Kasumi-1 (cell line): ENCODE results near the gene VSTM5.
"Not testable (repeated sequence)": the region's sequence is repeated elsewhere in the genome, so short reads cannot be mapped to it uniquely, and the experiment has no call there.

ENCODE experiments used
- DNase-seq, 2 experiments: peaks; one replicate each; lab custom pipeline; 2025; lab: John Stamatoyannopoulos, UW

VSTM5 gene

GRCh38 chr11:93796441-93797231, 53.8 kb downstream of the VSTM5 start:
- DNase-seq: no peak

GRCh38 chr11:93791493-93791892, 58.9 kb downstream of the VSTM5 start:
- DNase-seq: no peak

- no peak for DNase-seq
Measured at GRCh38 chr11:93784935-93785360, 65.5 kb downstream of the VSTM5 start.

GRCh38 chr11:93784145-93784934, 66.1 kb downstream of the VSTM5 start, which contains the start of gene MED17:
Gene MED17 (plus strand): TSS chr11:93784282. CDS start chr11:93784514, 232 bp downstream.
- peak; percentile 95 for DNase-seq

GRCh38 chr11:93783765-93784144, 66.7 kb downstream of the VSTM5 start:
- DNase-seq: no peak

- no peak for DNase-seq
Measured at GRCh38 chr11:93783362-93783761, 67.1 kb downstream of the VSTM5 start.

- peak in 1 of 2 experiments; percentile 28 for DNase-seq
Measured at GRCh38 chr11:93775289-93775688, 75.1 kb downstream of the VSTM5 start.

- not testable (repeated sequence) for DNase-seq
Measured at GRCh38 chr11:93774560-93774959, 75.9 kb downstream of the VSTM5 start.

- DNase-seq: no peak
Measured at GRCh38 chr11:93773601-93774200, 76.7 kb downstream of the VSTM5 start.

- DNase-seq: no peak
Measured at GRCh38 chr11:93773045-93773477, 77.4 kb downstream of the VSTM5 start.

- DNase-seq: no peak
Measured at GRCh38 chr11:93772123-93772522, 78.3 kb downstream of the VSTM5 start.

- no peak for DNase-seq
Measured at GRCh38 chr11:93770160-93770559, 80.3 kb downstream of the VSTM5 start.
